Memory B cell (primary cell): Measurements from ENCODE around the gene RALGDS.
A peak's percentile ranks its signal among the peaks of the same experiment; 100 is the strongest.
"Not testable (repeated sequence)": the region's sequence is repeated elsewhere in the genome, so short reads cannot be mapped to it uniquely, and the experiment has no call there.

Source experiments
- ATAC-seq: fragments of 150-1000 bp; cut with Tn5 transposase; 2 replicates; pipeline ENCODE4 v1.10.0; 2021; ENCODE audit warnings: low read depth, mild to moderate bottlenecking, moderate library complexity
- DNase-seq, 2 donors: peaks; one replicate each; pipeline ENCODE4 v3.0.0; 2022; ENCODE audit warnings: low spot score in 2 of 2
- H3K27ac Mint-ChIP-seq: one replicate; pipeline ENCODE4 v1.8.0; 2022; ENCODE audit warnings: mild to moderate bottlenecking, moderate library complexity, mixed read lengths
- H3K27me3 Mint-ChIP-seq: one replicate; pipeline ENCODE4 v1.8.0; 2022; ENCODE audit warnings: mixed read lengths
- H3K36me3 Mint-ChIP-seq: one replicate; pipeline ENCODE4 v1.8.0; 2022; ENCODE audit warnings: mild to moderate bottlenecking, mixed read lengths
- H3K4me1 Mint-ChIP-seq: one replicate; pipeline ENCODE4 v1.8.0; 2022; ENCODE audit warnings: mixed read lengths
- H3K4me3 Mint-ChIP-seq: one replicate; pipeline ENCODE4 v1.8.0; 2022; ENCODE audit warnings: mild to moderate bottlenecking, moderate library complexity, mixed read lengths
- H3K9me3 Mint-ChIP-seq: one replicate; pipeline ENCODE4 v1.8.0; 2022; ENCODE audit warnings: mixed read lengths

RALGDS gene

GRCh38 chr9:133104718-133105460 is 16.2 kb downstream of the RALGDS start:
- no peaks in the 10 kb centered on the region for H3K27me3 Mint-ChIP-seq
- DNase-seq (no peak), ATAC-seq (no peak)
- no peak overlapping the region for H3K4me3 Mint-ChIP-seq
- peaks cover 21% of the 10 kb centered on the region for H3K36me3 Mint-ChIP-seq
- peak overlapping the region; percentile 14 for H3K27ac Mint-ChIP-seq
- H3K9me3 Mint-ChIP-seq = no peaks in the 10 kb centered on the region
- H3K4me1 Mint-ChIP-seq = no peaks in the 10 kb centered on the region

DNA sequence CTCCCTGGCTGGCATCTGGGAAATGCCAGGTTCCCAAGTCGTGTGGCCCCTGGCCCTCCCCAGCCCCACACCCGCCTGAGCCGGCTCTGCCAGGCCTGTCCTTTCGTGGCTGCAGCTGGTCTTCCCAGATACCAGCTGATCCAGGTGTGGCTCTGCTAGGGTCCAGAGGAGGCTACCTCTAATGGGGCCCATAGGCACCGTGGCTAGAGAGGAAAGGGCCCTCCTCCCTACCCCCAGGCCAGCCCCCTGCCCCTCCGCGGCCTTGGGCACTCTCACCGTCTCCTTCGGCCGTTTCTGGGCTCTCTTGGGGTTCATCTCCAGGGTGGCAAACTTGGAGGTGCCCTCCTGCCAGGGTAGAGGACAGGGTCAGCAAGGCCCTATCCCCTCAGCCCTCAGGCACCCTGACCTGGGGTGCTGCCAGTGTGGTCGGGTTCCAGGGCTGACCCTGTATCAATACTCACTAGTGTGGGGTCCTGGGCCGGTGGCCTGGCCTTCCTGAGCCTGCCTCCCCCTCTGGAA is 17.0 kb downstream of the RALGDS start:
- Mint-ChIP-seq H3K4me3 (no peak overlapping the region), H3K27me3 (no peaks in the 10 kb centered on the region), H3K27ac (no peak overlapping the region), H3K4me1 (no peaks in the 10 kb centered on the region), H3K36me3 (peaks cover 24% of the 10 kb centered on the region), H3K9me3 (no peaks in the 10 kb centered on the region)
- no peak for DNase-seq
- no peak for ATAC-seq

- Mint-ChIP-seq H3K4me3 (no peak overlapping the region), H3K4me1 (no peaks in the 10 kb centered on the region), H3K36me3 (peaks cover 28% of the 10 kb centered on the region), H3K9me3 (no peaks in the 10 kb centered on the region), H3K27ac (peak overlapping the region; percentile 63), H3K27me3 (no peaks in the 10 kb centered on the region)
- ATAC-seq (peak; percentile 66), DNase-seq (peak; percentile 63 to 73)
Measured at GRCh38 chr9:133103183-133103986, 17.7 kb downstream of the RALGDS start.

GRCh38 chr9:133102190-133103021 is 18.6 kb downstream of the RALGDS start:
- no peak overlapping the region for H3K4me3 Mint-ChIP-seq
- ATAC-seq = no peak
- peaks cover 34% of the 10 kb centered on the region for H3K36me3 Mint-ChIP-seq
- peak overlapping the region; percentile 63 for H3K27ac Mint-ChIP-seq
- DNase-seq = no peak
- no peaks in the 10 kb centered on the region for H3K4me1 Mint-ChIP-seq
- no peaks in the 10 kb centered on the region for H3K9me3 Mint-ChIP-seq
- H3K27me3 Mint-ChIP-seq = no peaks in the 10 kb centered on the region

GRCh38 chr9:133101356-133102189 is 19.5 kb downstream of the RALGDS start:
- H3K27ac Mint-ChIP-seq = no peak overlapping the region
- H3K4me1 Mint-ChIP-seq = no peaks in the 10 kb centered on the region
- no peaks in the 10 kb centered on the region for H3K9me3 Mint-ChIP-seq
- ATAC-seq (no peak), DNase-seq (no peak)
- no peaks in the 10 kb centered on the region for H3K27me3 Mint-ChIP-seq
- H3K4me3 Mint-ChIP-seq = no peak overlapping the region
- peaks cover 32% of the 10 kb centered on the region for H3K36me3 Mint-ChIP-seq

DNA sequence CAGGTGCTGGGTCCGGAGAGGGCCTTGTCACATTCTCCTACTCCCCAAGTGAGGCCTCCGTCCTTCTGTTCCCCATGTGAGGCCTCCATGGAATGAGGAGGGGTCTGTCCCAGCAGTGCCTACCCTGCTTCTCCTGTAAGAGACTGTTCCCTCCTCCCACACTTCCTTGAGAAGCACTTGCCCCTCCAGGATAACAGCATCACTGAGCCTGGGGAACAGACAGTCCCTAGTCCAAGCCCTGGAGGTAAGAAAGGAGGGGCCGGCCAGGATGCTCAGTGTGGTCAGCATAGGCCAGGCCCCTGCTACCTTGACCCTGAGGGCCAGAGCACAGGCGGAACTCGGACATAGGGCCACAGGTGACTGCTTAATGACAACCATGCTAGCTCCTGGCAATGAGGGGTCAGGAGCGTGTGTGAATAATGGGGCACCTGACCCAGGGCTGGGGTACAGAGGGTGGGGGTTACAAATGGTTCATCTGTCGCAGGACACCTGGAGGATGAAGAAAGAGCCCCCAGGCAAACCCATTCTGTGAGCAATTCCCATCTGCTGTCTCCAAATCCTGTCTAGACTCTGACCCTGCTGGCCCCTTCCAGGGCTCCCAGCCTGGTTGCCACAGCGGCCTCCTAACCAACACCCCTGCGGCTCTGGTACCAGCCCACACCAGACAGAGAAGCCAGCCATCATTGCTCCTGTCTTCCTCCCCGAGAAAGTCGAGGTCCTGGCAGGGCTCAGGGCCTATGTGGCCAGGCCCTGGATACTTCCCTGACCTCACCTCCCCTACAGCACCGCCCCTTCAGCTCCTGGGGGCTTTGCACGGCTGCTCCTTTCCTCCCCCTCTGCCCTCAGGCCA is 20.3 kb downstream of the RALGDS start:
- Mint-ChIP-seq H3K4me3 (no peak overlapping the region), H3K9me3 (peaks cover 5% of the 10 kb centered on the region), H3K4me1 (no peaks in the 10 kb centered on the region), H3K27ac (no peak overlapping the region), H3K27me3 (no peaks in the 10 kb centered on the region), H3K36me3 (peaks cover 34% of the 10 kb centered on the region)
- DNase-seq = no peak
- no peak for ATAC-seq

DNA sequence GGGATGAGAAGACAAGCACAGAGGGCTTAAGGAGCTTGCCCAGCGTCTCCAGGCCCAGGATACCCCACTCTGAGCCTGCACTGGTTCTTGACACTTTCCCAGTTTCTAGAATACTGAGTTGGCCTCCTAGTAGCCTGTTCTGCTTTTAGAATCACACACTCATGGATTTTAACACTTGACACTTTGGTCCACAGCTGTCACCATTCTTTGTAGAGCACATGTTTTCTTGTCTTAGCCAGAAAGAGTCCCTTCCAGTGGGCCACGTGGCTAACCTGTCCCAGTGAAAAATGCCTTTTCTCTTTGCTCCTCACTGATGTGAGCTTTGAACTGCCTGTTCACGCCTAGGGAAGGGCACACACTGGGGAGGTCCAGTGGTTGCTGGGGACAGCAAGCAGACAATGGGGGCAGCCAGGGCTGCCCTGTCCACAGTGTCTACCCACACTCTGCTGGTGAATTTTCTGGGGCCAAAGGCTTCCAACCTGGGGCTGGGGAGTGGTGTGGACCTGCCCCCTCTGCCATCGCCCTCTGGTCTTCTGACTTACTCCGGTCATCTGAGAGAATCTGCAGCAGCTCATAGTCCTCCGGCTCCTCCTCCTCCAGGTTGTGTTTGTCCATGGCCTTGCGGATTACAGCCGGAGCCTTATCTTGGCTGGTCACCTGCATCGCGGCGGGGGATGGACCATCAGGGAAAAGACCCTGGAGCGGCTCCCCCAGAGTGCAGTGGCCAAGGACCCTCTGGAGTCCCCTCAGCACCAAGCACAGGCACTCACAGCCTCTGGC is 21.1 kb downstream of the RALGDS start:
- peaks cover 34% of the 10 kb centered on the region for H3K36me3 Mint-ChIP-seq
- no peak overlapping the region for H3K27ac Mint-ChIP-seq
- ATAC-seq (no peak), DNase-seq (no peak)
- no peaks in the 10 kb centered on the region for H3K27me3 Mint-ChIP-seq
- H3K9me3 Mint-ChIP-seq = peaks cover 8% of the 10 kb centered on the region
- no peak overlapping the region for H3K4me3 Mint-ChIP-seq
- H3K4me1 Mint-ChIP-seq = no peaks in the 10 kb centered on the region

GRCh38 chr9:133098871-133099270 is 22.2 kb downstream of the RALGDS start:
- Mint-ChIP-seq H3K4me3 (no peak overlapping the region), H3K36me3 (peaks cover 34% of the 10 kb centered on the region), H3K27ac (no peak overlapping the region), H3K9me3 (peaks cover 8% of the 10 kb centered on the region), H3K4me1 (no peaks in the 10 kb centered on the region), H3K27me3 (no peaks in the 10 kb centered on the region)
- no peak for ATAC-seq
- DNase-seq = no peak

DNA sequence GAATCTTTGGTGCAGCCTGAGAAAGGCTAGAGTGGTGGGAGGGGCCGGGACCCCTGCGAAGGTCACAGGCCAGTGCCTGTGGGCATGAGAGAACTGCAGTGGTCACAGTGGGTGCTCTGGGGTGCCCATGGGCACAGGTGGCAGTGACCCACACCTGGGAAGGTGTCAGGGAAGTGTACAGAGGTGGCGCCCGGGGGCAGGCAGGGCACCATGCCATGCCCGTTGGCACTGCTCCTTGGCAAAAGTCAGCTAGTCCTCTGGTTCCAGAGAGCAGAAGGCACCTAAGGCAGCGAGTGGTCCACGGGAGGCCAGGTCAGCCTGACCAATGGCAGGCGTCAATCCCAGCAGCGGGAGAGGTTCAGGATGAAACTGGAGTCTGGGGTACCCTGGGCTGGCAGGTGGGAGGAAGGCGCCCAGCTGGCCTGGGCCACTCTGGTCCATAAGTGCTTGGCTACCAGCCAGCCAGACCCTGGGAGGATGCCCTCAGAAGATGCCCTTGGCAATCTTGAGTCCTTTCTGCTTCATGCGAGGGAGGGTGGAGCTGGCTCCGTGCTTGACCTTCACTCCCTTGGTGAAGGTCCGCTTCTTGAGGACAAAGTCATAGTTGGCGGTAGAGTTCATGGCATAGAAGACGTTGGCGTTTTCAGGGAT is 22.8 kb downstream of the RALGDS start:
- DNase-seq (no peak), ATAC-seq (no peak)
- Mint-ChIP-seq H3K36me3 (peaks cover 34% of the 10 kb centered on the region), H3K4me3 (no peak overlapping the region), H3K27ac (no peak overlapping the region), H3K4me1 (no peaks in the 10 kb centered on the region), H3K9me3 (peaks cover 8% of the 10 kb centered on the region), H3K27me3 (no peaks in the 10 kb centered on the region)

GRCh38 chr9:133094842-133095393 is 26.1 kb downstream of the RALGDS start:
- DNase-seq (no peak), ATAC-seq (no peak)
- peaks cover 19% of the 10 kb centered on the region for H3K36me3 Mint-ChIP-seq
- no peak overlapping the region for H3K4me3 Mint-ChIP-seq
- H3K27me3 Mint-ChIP-seq = no peaks in the 10 kb centered on the region
- no peaks in the 10 kb centered on the region for H3K4me1 Mint-ChIP-seq
- no peak overlapping the region for H3K27ac Mint-ChIP-seq
- H3K9me3 Mint-ChIP-seq = peaks cover 12% of the 10 kb centered on the region

DNA sequence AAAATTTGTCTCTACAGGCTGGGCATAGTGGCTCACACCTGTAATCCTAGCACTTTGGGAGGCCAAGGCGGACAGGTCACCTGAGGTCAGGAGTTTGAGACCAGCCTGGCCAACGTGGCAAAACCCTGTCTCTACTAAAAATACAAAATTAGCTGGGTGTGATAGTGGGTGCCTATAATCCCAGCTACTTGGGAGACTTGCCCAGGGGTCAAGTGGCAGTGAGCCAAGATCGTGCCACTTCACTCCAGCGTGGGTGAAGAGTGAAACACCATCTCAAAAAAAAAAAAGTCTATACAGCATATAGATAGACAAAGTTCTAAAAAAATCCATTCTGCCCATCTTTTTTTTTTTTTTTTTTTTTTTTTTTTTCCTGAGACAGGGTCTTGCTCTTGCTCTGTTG is 26.7 kb downstream of the RALGDS start:
- not testable (repeated sequence) for ATAC-seq, H3K4me3 Mint-ChIP-seq, DNase-seq, H3K27me3 Mint-ChIP-seq, H3K27ac Mint-ChIP-seq, H3K4me1 Mint-ChIP-seq
- peaks cover 12% of the 10 kb centered on the region for H3K9me3 Mint-ChIP-seq
- peaks cover 19% of the 10 kb centered on the region for H3K36me3 Mint-ChIP-seq
